HL-60/S4 treated with retinoic acid at 250 ng/mL for 4 days and 3 days (cell line): ENCODE results near the gene ZBTB7C.

Experiments
- in situ Hi-C: fragments of 300-500 bp; cut with MboI; formaldehyde crosslinking; loops from 2 replicates; pipeline ENCODE4 v1.7.0; 2022; ENCODE audit warnings: low sequenced_read_pairs

ZBTB7C gene

DNA sequence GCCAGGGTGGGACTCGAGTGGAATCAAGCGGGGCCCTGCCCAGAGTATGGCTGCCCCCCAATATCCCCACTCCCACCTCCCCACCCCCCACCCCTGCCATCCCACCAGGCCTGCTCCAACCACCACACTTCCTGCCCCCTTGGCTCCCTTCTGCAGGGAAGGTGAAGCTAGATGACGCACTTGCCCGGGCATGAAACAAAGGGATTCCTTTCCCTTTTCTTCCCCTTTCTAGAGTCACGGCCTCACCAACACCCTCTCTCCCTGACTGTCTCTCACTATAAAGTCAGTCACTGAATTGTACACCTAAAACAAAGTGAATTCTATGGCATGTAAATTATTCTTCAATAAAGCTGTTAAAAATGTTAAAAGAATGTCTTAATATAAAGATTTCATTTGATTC, 16.0 kb downstream of the ZBTB7C start:
- in situ Hi-C loops: no loop called here

DNA sequence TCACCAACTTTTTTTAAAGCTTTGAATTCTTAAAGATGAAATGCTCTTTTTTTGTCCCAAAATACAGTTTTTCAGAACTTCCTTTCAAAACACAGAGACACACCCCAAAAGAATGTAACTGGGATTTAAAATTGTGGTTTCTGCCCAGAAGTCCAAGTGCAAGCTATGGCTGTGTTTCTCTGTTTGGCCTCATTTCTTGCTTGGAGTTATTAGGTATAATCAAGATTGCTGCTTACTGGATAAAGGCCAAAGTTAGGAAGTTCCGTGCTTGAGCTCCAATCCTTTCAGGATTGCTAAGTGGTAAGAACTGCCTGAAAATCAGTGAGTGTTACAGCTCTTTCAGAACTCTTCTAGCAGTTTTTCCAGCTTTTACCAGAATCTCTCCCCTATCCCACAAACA, 16.9 kb downstream of the ZBTB7C start:
- in situ Hi-C loops: no loop called here

DNA sequence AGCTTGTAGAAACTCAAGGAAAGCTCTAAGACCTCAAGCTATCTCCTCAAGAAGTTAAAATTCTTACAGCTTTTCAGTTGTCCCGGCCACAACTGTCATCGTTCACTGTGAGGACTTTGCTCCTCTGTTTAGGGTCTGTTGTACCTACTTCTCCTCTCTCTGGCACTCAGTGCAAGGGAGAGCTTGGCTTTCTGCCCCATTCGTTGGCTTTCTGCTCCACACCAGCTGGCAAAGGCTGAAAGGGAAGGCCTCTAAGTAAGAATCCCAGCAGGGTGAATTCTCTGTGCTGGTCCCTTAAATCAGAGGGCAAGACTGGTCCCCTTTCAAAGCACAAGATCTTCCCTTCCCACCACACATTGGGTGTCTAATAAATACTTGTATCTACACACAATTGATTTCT, 17.3 kb downstream of the ZBTB7C start:
- in situ Hi-C loops: no loop called here

DNA sequence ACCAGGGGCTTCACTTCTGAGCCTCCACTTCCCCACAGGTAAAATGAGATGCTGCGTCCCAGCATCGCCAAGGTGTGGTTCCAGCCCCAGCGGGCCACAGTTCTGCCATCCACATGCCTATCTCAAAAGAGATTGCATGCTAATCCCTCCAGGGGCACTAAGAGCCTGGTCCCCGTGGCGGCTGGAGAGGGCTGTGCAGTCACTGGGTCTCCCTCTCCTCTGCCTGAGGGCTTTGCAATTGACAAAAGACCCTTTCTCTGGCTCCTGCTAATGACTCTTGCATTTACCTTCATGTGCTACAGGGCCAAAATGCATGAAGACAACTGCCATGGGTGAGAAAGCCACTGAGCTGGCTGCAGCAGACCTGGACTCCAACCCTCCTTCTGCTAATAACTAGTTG, 18.5 kb downstream of the ZBTB7C start:
- in situ Hi-C loops: no loop called here

DNA sequence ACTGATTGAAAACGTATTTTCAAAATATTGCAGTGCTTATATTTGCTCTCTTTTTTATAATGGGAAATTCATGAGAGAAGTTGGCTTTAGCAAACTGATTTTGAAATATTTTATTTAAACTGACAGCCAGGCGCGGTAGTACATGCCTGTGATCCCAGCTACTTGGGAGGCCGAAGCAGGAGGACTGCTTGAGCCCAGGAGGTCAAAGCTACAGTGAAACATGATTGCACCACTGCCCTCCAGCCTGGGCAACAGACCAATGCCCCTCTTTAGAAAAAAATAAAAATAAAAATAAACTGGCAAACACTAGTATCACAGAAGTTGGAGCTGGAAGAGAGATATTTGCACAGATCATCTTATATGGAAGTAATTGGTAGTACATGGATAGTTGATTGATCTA, 20.7 kb downstream of the ZBTB7C start:
- in situ Hi-C loops: no loop called here

DNA sequence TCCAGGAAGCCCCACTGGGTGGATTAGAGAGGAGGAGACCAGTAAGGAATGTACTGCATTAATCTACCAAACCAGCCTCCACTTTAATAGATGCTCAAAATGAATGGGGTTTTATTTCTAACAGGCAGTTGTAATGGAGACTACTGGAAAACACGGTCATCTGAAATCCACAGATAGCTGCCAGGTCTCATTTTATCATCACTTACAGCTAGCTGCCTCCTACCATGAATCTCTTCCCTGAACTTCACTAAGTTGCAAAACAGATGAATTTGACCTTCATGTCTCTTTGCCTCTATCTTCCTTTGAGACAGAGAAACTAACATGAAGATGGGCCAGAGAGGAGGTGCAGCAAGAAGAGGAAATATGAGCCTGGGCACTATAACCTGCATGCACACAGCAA, 21.9 kb downstream of the ZBTB7C start:
- in situ Hi-C loops: no loop called here

DNA sequence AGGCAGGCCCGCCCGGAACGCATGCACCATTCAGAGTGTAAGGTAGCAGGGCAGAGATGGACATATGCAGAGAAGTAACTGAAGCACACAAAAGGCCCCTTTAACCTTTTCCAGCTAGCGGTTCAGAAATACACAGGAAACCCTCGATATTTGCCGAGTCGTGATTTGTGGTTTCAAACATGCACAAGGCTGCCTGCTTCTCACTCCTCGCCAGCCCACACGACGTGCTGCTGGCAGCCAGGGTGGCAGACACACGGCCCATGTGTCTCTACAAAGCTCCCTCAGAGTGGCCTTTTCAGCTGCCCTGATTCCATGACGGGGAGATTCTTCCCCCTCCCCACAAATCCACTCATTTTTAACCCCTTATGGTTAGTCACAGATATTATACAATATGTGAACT, 23.6 kb downstream of the ZBTB7C start:
- in situ Hi-C loops: no loop called here

DNA sequence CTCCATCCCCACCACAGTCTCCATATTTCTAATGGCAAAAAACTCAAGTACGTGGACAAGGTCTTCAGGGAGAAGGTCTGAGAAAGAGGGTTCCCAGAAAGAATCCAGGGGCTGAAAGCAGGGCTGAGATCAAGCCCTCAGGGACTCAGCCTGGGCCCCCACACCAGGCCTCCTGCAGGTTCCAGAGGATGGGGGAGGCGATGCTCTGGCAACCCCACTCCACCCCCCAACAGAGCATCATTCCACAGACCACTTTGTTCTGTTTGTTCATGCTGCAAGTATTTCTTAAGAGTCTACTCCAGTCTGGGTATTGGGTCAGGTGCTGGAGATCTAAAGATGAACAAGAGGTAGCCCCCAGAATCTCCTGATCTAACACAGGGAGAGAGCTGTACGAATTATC, 32.2 kb downstream of the ZBTB7C start:
- in situ Hi-C loops: no loop called here

DNA sequence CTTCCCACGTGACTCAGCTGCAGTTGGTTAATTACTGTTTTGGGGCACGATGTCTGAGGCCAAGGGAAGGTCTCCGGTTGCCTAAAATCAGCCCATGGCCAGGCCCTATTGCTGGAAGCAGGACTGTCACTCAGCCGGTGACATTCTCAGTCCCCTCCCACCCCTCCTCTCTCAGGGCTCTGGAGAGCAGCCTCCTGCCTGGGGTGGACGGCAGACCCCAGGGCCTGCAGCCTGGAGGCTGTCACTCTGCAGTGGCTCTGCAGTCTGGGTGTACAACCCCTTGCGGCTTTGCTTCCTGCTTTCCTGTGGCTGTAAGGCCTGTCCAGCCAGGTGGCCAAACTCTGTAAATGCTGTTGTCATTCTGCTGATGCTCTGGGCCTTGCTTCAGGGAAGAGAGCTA, 32.8 kb downstream of the ZBTB7C start:
- in situ Hi-C loops: no loop called here

DNA sequence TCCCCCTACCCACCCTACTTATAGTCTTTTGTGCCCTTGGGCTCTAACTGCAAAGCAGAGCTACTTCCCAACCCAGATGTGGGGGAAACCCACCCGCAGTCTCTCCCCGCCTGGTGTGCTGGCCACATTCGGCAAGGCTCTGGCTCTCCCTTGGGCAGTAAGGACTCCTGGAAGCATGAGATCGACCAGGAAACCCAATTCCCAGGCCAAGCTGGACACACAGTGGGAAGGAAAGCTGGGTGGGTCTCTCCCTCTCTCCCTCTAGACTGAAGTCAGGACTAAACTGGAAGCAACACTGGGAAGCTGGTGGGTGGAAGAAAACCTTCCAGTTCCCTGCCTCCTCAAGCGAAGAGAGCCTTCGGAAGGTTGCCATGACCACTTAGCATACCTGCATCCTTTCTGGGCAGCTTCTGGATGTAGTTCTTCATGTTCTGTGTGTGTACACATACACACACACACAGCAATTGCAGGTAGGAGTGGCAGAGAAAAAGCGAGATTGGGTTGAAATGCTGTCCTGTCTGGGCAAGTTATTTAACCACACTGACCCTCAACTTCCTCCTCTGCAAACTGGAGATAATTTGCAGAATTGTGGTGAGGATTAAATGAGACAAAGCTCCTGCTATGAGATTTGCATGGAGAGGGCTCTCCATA, 33.9 kb downstream of the ZBTB7C start:
- in situ Hi-C loops: no loop called here

DNA sequence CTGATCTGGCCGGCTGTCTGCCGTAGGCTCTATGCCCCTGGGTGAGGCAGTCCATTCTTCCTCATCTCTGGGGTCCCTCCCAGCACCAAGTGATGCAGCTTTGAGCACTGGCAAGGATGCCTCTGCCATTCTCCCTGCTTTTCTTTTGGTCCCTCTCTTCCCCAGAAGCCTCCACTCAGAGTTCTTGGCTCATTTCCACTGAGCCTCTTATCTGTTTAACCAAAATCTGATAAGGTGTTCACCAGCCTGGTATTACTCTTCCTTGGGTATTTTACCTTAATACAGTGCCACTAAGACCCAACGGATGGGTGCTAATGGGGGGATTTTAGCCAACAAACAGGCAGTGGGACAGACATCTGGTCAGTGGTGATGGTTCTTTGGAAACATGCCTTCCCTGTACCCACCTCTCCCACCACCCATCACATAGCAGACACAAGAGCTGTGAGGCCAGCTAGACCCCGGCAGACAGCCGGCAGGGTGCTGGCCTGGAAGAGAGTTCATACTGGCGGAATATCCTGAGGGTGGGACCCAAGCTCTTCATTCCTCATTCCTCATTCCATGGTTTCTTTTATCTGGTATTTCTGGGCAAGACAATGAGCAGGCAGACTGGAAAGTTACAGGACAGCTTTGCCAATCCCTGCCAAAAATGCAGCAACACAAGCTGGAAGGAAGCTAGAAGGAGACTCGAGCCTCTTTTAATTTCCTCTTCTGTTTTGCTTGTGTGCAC, 34.6 kb downstream of the ZBTB7C start:
- in situ Hi-C loops: no loop called here

DNA sequence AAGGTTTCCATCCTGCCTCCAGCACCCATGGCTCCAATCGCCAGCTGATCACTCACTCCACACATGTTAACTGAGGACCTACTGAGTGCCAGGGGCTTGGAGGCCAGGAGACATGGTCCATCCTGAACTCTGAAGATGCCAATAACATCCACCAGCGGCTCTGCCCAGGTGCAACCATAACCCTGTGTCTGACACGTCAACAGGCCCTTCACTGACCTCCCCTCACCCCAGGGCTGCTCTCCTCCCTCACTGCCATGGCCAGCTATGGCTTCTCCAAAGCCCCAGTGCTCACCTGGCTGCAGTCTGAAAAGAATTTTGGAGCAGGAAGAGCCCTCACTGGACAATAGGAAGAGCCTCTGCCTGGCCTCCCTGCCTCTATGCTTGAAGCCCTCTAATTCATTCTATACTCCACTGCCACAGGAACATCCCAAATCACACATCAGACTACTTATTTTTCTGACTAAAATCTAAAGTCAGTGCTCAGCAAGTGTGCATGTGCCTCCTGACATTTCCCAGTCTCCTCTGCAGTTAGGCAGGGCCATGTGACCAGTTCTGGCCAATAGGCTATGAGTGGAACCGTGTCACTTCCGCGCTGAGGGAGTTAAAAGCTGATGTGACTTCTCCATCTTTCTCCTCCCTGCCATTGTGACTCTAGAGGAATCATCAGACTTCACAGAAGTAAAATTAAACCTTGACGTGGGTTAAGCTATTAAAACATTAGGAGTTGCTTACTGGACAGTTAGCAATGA, 37.2 kb downstream of the ZBTB7C start:
- in situ Hi-C loops: no loop called here

DNA sequence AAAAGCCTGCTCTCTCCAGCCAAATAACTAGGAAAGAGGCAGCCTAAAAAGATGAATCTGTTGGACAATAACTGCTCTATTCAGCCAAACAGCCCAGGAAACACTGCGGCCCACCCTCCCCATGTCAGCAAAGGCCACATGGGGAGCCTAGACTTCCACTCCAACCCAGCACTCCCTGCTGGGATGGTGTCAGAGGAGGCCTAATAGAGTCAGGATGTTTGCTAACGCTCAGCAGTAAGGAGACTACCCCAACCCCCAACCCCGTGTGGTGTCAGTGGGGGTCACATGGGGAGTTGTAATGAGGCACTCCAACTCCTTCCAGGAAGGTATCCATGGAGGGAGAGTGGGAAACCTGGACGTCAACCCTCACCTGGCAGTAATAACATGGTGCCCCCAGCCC, 41.6 kb downstream of the ZBTB7C start:
- in situ Hi-C loops: no loop called here

DNA sequence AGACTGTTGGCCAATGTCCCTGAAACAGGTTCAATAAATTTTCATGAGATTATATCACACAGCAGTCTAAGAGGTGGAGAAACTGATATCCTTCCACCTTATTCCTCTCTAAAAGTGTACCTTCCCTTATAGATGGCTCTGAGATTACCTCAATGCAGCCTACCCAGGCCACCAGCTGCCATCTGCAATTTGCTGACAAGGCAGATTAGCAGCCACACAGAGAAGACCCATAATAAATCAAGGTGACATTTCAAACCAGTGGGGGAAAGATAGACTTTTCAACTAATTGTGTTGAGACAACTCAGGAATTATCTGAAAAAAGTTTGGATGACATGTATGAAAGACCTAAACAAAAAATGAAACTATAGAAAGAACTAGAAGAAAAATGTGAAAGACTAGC, 43.2 kb downstream of the ZBTB7C start:
- in situ Hi-C loops: no loop called here

DNA sequence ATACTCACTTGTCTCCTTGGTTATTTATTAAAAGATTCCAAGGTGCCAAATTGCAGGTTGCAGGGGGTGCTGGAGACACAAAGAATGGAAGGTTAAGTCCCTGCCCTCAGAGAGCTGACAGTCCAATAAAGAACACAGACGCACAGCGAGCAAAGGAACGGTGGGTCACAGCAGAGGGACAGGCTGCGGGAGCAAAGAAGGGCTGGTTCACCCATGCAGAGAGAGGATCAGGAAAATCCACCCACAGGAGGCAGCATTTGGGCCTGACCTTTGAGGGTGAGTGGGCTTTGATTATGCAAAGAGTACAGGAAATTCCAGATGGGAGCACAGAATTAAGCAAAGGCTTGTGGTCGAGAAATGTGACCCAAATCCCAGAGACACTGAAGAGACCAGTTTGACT, 45.0 kb downstream of the ZBTB7C start:
- in situ Hi-C loops: no loop called here

DNA sequence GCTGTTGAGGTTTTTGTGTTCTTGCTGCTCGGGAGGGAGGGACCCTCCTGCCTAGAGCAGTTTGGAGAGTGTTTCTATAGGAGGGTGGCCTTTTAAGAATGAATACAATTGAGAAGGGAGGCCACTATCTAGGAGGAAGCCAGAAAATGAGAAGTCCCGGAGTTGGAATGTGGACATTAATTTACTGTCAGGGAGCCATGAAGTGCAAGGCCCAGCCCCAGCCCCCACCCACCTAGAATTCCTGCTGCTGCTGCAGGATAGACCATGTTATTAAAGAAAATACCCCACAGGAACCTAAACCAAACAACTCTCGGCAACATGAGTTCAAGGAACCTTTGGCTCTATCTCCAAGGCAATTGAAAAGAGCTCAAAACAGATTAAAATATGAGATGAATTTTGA, 46.0 kb downstream of the ZBTB7C start:
- in situ Hi-C loops: no loop called here

DNA sequence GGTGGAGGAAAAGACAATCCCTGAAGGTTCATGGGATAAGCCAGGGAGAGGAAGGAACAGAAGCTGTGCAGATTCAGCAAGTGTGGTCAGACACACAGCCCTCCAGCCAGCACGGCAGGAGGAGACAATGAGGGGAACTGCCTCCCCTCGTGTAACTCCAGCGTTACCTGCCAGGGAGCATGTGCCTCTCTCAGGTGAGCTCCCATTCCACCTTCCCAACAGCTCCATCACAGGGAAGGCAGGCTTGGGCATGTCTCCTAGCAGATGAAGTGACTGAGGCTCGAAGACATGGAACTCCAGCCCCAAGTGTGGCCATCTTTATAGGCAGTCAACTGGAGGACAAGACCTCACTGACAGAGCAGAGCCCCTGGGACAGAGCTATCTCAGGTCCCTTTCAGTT, 47.4 kb downstream of the ZBTB7C start:
- in situ Hi-C loops: no loop called here

DNA sequence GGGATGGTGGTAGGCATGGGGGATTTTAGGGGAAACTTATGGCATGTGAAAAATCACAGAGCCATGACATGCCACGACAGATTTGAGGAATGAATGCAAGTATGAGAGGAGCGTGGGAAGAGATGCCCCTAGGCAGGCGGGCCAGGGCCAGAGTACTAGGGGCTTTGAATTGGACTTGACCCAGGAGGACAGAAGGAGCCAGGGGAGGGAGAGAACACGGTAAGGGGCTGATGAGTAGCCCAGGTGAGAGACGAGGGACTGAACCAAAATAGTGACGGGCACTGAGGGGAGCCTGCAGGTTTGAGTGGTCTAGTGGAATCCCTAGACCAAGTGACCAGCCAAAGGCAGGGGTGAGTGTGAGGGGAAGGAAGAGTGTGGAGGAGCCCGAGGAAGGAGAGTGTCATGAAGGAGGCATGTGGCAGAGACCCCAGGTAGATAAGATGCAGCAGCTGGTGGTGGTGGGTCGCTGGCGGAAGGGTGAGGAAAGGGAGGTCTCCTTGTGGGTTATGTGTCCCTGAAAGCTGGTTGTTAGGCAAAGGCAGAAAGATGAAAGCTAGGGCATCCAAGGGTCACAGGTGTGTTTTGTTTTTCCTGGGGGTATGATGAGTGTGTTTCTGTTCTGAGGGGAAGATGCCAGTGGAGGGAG, 48.7 kb downstream of the ZBTB7C start:
- in situ Hi-C loops: no loop called here

DNA sequence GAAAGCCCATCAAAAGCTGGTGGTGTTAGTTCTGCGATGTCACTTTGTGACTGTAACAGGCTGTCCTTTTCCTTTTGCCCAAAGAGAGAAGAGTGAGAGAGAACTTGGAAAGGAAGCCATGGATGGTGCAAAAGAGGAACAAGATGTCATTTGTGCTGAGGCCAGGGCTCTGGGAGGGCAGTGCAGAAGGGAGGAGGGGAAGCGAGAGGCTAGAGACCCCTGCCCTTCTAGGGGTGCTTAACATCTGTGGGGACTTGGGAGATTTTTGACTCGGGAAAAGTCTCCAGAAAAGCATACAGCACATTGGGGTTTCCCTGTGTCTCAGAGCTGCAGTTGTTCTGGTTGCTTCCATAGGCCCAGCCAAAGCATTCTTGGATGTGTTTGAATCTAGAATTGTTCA, 49.6 kb downstream of the ZBTB7C start:
- in situ Hi-C loops: no loop called here

DNA sequence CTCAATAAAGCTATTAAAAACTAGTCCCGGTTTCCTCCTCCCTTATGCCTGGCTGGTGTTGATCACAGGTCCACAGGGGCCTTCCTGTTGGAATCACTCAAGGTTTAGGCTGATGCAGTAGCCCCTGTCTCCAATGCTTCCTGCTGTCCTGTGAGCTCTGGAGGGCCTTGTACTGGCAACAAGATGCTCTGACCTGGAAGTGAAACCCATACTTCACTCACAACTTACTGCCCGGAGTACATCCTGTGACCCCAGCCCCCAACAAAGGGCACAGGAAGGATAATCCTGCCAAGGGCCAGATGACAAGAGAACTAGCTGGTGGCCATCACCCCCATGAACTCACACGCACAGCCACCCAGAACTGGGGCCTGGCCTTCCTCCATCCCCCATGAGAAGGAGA, 50.3 kb downstream of the ZBTB7C start:
- in situ Hi-C loops: no loop called here

DNA sequence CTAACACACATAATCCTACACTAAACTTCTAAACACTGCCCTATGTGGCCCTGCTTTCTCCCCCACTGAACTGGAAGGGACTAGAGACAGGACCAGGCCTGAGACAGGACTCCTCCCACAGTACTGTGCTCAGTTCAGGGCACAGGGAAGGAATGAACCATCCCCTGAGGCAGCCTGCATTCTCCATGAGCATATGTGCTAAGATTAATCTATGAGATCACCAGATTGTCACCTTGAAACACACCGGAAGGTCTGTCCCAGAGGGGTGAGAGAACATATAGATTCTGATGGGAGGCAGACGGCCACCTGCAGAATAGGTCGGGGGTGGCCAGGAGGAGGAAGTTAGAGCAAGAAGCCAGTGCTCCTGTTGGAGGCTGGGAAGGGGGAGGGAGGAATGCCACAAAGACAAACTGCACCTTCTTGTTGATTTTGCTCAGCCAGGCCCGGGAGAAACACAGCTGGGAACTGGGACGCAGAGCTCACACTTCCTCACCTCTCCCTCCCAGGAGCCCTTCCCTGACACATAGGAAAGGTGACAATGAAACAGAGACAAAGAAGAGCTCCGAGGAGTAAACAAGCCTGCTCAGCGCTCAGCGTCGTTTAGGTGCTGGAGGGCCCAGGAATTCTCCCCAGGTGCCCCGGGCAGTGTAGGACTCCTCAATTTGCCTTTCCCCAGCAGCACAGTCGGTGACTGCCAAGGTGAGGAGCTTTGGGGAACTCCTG, 52.1 kb downstream of the ZBTB7C start:
- in situ Hi-C loops: no loop called here
